Measurements from ENCODE around the gene VPS51.

Gene VPS51

DNA sequence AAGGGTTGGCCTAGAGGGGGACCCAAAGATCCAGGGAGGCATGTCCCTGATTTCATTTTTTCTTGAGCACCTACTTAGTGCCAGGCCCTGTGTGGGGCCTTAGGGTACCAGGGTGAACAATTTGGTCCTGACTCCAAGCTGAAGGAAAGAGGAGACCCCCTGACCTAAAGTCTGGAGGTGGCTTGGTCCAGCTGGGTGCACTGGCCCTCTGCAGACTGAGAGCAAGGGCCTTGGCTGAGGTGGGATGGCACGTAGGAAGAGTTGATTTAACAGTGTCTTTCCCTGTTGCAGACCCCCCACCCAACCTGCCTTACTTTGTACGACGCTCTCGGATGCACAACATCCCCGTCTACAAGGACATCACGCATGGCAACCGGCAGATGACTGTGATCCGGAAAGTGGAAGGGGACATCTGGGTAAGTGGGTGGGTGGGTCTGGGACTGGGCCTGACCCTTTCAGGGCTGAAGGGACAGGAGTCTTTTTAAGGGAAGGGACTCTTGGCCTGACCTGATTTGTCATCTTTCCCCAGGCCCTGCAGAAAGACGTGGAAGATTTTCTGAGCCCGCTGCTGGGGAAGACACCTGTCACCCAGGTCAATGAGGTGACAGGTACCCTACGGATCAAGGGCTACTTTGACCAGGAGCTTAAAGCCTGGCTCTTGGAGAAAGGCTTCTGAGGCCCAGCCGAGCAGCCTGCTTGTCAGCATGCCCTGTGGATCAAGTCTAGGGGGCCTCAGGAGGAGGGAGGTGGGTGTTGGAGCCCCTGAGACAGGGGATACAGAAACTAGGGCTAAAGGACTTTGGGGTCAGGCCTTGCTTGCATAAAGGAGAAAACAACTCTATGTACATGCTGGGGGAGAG is 29.4 kb downstream of the VPS51 start:
- TF ChIP-seq CTCF (conservative IDR thresholded peaks at IDR 0.05): no peak
- peak overlapping the region; percentile 18; the same call in 1 of the 2 replicates for H3K27ac ChIP-seq

DNA sequence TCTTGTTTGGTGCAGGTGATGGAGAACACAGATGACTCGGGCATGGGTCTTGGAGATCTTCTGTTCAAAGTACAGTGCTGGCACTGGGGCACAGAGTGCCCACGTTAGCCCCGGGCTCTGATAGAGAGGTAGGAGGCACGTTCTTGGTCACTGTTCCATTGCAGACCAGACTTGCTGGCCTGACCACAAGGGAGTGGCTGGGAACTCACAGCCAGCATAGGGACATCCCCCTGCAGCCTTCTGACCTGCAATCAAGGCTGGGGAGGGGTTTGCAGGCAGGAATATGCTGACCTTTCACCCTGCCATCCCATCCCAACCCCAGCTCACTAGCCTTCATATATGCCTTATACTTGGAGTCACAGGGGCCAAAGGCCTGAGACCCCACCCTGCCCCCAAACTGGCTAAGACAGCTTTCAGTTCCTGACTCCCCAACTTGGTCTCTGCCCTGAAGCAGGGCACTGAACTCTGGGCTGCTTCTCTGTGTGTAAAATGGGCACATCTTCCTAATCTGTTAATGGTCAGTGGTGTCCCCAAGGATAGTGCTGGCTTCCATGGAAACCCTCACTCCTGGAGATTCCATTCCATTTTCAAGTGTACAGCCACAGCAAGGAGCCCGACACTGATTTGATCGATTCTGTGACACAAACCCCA is 30.7 kb downstream of the VPS51 start:
- H3K27ac ChIP-seq: peak overlapping the region; percentile 18
- no peak for TF ChIP-seq CTCF (conservative IDR thresholded peaks at IDR 0.05)

DNA sequence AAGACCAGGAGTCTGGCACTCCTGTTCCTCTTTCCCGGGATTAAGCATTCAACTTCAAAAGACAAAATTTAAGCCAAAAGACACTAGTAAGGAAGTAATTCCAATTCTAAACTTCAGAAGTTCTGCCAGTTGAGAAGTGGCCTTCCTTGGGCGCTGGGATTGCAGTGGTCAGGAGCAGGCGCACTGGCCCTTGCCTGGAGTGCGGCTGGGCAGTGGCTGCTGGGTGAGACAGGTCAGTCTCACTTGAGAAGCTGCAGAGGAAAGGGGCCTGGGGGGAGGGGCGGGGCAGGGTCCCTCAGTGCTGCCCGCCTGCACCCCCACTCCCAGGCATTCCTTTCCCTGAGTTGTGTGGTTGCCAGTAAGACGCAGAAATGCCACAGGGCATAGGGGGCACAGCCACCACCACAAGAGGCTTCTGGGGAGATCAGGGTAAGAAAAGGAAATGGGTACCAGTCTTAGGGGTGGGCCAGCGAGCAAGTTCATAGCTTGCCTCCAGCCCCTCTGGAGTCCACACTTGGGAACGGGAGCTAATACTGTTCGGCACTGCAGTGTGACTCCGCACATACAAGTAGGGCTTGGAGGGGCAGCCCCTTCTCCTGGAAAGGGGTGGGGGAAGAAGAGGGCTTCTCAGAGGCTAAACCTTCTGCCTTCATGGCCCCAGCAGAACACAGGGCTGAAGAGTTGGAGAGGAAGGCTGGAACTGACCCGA is 31.6 kb downstream of the VPS51 start:
- no peak for TF ChIP-seq CTCF (conservative IDR thresholded peaks at IDR 0.05)
- H3K27ac ChIP-seq: peak overlapping the region; percentile 18

DNA sequence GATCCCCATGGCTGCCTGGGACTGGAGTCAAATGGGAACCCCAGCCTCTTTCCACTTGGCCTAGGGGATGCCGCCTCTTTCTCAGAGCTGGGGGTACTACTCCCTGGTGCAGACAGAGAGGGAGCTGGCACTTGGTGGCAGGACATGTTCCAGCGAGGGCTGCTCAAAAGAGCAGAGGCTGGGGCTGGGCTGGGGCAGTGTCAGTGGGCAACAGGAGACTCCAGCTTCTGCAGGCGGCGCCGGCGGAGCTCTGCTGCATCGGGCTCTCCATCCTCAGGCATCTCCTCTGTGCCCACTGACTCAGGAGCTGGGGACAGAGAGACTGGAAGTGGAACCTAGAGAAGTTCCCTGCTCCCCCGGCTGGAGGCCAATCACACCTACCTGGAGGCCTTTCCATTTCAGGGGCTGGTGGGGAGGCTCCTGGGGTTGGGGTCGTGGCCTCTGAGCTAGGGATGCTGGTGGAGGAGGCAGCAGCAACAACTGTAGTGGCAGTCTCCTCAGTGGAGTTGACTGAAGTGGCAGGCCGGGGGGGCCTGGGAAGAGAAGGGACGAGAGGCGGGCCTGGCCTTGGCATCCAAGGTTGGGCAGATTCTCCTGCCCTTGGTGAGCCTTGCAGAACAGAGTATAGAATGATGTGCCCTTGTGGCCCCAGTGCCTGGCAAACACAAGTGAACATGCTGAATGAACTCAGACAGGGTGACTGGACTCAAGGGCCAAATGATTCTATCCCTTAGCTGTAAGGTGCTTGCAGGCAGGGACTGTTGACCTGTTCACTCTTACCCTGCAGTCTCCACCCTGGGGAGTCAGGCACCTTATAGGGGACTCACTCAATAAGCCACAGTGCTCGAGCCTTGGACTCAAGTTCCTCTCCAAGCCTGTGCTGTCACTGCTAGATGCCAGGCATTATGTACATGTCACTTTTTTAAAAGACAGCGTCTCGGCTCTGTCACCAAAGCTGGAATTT is 32.5 kb downstream of the VPS51 start:
- peak overlapping the region; percentile 18 for H3K27ac ChIP-seq
- TF ChIP-seq CTCF (conservative IDR thresholded peaks at IDR 0.05): no peak

DNA sequence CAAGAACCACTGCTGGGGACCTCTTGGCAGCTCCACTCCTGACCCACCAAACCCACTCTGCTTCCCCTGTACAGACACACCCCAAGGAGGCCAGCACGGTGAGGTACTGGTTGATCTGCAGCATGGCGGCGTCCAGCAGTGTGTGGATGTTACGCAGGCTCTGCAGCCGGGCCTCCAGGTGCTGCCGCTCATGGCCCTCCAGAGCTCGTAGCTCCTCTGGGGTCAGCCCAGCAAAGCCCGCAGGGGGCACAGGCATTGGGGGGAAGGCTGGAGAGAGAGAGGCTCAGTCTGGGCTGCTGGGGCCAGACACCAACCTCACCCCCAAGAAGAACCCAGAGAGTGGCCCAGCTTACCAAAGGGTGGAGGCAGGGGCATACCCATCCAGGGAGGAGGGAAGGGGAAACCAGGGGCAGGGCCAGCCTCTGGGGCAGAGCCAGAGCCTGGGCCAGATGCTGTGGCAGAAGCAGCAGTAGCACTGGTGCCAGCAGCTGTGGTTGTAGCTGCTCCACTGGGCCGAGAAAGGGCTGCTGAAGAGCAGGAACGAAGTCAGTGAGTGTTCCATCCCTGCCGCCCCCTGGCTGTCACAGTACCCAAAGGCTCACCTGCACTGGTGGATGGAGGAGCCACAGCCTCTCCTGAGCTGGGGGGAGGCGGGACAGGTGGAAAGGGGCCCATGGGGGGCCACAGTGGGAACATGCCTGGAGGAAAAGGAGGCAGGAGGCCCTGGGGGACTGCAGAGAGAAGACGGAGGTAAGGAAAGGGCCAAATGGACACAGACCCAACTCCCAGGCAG is 33.8 kb downstream of the VPS51 start:
- TF ChIP-seq CTCF (conservative IDR thresholded peaks at IDR 0.05): no peak
- peak overlapping the region; percentile 12; the same call in 1 of the 2 replicates for H3K27ac ChIP-seq

- no peak overlapping the region for H3K27ac ChIP-seq
- no peak for TF ChIP-seq CTCF (conservative IDR thresholded peaks at IDR 0.05)
Observed at GRCh38 chr11:65130631-65131416, 34.8 kb downstream of the VPS51 start.

Measured in VCaP (cell line).